GM20000 (cell line): ENCODE data around the gene ABCB7.

Source experiments
- DNase-seq: peaks from one replicate; pipeline ENCODE4 v3.0.0; 2012; ENCODE audit warnings: low spot score
- TF ChIP-seq, protein P1 (sequence below): IDR thresholded peaks from 2 replicates; pipeline ENCODE4 v1.5.1; 2012; ENCODE audit warnings: mild to moderate bottlenecking, control low read depth; ENCODE audit errors: extremely low read depth, missing control alignments

ABCB7 gene

DNA sequence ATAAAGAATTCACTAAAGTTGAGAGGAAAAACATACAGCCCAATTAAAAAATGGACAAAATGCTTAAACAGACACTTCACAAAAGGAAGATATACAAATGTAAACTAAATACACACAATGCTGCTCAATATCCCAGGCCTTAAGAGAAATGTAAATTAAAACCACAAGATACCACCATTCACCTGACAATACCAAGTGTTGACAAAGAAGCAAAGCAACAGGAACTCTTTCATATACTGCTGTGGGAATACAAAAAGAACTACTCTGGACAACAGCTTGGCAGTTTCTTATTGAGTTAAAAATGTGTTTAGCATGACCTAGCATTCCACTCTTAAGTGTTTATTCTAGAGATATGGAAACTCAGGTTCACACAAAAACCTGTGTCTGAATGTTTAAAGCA lies 71.3 kb downstream of the ABCB7 start:
- no peak for DNase-seq
- TF ChIP-seq, protein P1, sequence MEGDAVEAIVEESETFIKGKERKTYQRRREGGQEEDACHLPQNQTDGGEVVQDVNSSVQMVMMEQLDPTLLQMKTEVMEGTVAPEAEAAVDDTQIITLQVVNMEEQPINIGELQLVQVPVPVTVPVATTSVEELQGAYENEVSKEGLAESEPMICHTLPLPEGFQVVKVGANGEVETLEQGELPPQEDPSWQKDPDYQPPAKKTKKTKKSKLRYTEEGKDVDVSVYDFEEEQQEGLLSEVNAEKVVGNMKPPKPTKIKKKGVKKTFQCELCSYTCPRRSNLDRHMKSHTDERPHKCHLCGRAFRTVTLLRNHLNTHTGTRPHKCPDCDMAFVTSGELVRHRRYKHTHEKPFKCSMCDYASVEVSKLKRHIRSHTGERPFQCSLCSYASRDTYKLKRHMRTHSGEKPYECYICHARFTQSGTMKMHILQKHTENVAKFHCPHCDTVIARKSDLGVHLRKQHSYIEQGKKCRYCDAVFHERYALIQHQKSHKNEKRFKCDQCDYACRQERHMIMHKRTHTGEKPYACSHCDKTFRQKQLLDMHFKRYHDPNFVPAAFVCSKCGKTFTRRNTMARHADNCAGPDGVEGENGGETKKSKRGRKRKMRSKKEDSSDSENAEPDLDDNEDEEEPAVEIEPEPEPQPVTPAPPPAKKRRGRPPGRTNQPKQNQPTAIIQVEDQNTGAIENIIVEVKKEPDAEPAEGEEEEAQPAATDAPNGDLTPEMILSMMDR, result no peak

DNA sequence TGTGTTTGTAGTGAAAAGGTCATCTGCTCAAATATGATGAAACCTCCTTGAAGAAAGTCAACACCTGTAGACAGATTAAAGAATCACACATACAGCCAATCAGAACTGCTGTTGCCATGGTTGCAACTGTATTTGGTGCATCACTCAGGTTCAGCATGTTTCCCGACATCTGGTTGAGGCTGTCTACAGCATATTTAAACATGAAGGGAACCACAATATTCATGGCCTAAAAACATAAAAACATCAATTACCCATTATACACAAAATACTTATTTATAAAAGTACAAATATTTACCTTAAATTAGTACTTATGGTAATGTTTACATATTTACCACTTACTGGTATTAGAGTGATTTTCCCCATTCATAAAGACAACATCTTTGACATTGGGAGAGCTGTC lies 79.7 kb downstream of the ABCB7 start:
- no peak for DNase-seq
- TF ChIP-seq, protein P1, result no peak

DNA sequence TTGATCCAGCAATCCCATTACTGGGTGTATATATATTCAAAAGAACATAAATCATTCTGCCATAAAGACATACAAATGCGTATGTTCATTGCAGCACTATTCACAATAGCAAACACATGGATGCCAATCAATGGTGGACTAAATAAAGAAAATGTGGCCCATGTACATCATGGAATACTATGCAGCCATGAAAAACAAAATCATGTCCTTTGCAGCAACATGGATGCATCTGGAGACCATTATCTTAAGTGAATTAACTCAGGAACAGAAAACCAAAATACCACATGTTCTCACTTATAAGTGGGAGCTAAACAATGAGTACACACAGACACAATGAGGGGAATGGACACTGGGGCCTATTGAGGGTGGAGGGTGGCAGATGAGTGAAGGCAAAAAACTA lies 81.6 kb downstream of the ABCB7 start:
- no peak for DNase-seq
- TF ChIP-seq, protein P1, result no peak

DNA sequence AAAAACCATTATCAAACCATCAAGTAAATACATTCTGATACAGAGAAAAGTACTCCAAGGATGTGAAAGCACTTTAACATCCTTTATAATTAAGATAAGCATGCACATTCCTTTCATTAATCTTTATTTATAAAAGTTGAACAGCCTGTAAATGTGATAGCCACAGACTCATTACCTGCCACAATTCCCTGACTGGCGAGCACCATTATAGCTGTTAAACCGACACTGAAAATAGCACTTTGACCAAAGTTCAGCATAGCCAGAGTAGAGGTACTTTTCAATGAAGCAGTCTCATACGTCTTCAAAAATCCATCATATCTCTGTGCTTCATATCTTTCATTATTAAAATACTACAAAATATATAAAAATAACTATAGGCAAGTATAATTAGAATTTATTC lies 84.7 kb downstream of the ABCB7 start:
- TF ChIP-seq, protein P1, result no peak
- no peak for DNase-seq

DNA sequence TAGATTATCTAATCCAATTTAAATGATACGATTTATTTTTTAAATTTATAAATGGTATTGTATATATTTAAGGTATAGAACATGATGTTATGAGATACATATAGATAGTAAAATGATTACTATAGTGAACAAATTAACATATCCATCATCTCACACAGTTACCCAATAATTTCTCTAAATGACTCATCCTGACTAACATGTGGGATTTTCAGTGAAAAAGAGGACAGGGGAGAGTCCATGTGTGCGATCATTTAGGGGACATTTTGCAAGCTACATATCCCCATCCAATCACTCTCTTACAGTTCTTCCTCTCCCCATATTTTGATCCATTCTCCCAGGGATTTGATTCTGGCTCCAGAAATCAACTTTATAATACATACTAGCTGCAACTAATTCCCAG lies 88.2 kb downstream of the ABCB7 start:
- TF ChIP-seq, protein P1, result no peak
- no peak for DNase-seq

DNA sequence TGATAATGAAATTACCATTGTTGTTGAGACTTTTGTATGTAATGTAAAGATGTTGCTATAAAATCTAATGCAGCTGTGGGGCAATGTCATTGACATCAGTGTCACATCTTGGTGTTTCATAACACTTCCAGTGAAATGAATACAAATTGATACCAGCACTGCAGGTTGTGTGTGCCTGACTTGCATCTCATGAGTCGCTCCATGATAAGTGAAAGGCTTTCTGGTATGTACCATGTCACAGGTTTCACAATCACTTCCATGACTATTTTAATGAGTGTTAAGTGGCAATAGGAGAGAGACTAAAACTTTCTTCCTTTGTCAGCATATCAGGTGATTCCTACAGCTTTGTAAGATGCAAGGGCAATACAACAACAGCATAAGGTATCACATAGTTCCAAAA lies 94.4 kb downstream of the ABCB7 start:
- DNase-seq, result no peak
- TF ChIP-seq, protein P1, result no peak

DNA sequence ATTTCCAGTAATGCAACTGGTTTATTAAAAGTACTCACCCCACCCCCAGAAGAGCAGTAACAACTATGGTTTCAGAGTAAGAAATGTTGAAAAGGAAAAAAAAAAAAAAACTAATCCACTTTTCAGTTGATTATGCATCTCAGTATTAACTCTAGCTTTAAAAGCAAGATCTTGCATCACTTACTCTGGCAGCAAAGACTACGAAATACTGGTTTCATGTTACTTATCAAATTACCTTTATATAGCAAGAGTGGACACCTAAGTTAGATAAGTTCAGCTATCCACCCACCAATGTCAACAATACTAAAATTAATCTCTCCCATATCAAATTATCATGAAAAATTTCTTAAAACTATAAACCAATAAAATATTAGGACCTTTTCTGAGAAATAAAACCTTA lies 105.0 kb downstream of the ABCB7 start:
- no peak for DNase-seq
- TF ChIP-seq, protein P1, result no peak
